Hepatocyte (in vitro differentiated cells): ENCODE results near the gene ZBTB25. TPM values are rescaled to one million over a fixed set of nuclear protein-coding genes. Genes with fewer than 3 reads are reported as not detected.

Source experiments
- DNase-seq: peaks from one replicate; pipeline ENCODE4 v3.0.0-alpha.2; 2016; ENCODE audit warnings: low spot score
- H2AFZ ChIP-seq: fragments of 200-600 bp; sonication (generic); 2 replicates; pipeline ENCODE4 v1.6.0; 2016; ENCODE audit warnings: antibody characterized with exemption, mild to moderate bottlenecking
- H3K27ac ChIP-seq: fragments of 200-600 bp; sonication (generic); 2 replicates; pipeline ENCODE4 v1.5.1; 2016; ENCODE audit warnings: mild to moderate bottlenecking
- H3K27me3 ChIP-seq: fragments of 200-600 bp; sonication (generic); 2 replicates; pipeline ENCODE4 v1.6.1; 2016
- H3K36me3 ChIP-seq: fragments of 200-600 bp; sonication (generic); replicated peaks from 2 replicates; pipeline ENCODE4 v1.5.1; 2016; ENCODE audit warnings: low read depth; ENCODE audit not compliant: insufficient read depth
- H3K4me1 ChIP-seq: fragments of 200-600 bp; sonication (generic); 2 replicates; pipeline ENCODE4 v1.5.1; 2016; ENCODE audit warnings: mild to moderate bottlenecking, moderate library complexity; ENCODE audit not compliant: insufficient read depth
- H3K4me2 ChIP-seq: fragments of 200-600 bp; sonication (generic); 2 replicates; pipeline ENCODE4 v1.6.0; 2016
- H3K4me3 ChIP-seq: fragments of 200-600 bp; sonication (generic); 2 replicates; pipeline ENCODE4 v1.5.1; 2016; ENCODE audit warnings: mild to moderate bottlenecking
- H3K79me2 ChIP-seq: fragments of 200-600 bp; sonication (generic); 2 replicates; pipeline ENCODE4 v1.6.0; 2017; ENCODE audit warnings: mild to moderate bottlenecking
- H3K9me2 ChIP-seq: fragments of 200-600 bp; sonication (generic); replicated peaks from 2 replicates; pipeline ENCODE4 v1.6.0; 2017; ENCODE audit warnings: mild to moderate bottlenecking; ENCODE audit not compliant: insufficient read depth
- H3K9me3 ChIP-seq: fragments of 200-600 bp; sonication (generic); 2 replicates; pipeline ENCODE4 v1.5.1; 2016; ENCODE audit warnings: low read depth, mild to moderate bottlenecking
- H4K20me1 ChIP-seq: fragments of 200-600 bp; sonication (generic); 2 replicates; pipeline ENCODE4 v1.6.0; 2016; ENCODE audit warnings: mild to moderate bottlenecking; ENCODE audit not compliant: insufficient read depth, poor library complexity, severe bottlenecking
- CTCF ChIP-seq: fragments of 200-600 bp; sonication (generic); IDR thresholded peaks from 2 replicates; pipeline ENCODE4 v1.5.1; 2016; ENCODE audit warnings: antibody characterized with exemption, mild to moderate bottlenecking; ENCODE audit not compliant: poor library complexity
- EZH2 ChIP-seq: fragments of 200-600 bp; sonication (generic); IDR thresholded peaks from 2 replicates; pipeline ENCODE4 v1.6.1; 2016; ENCODE audit warnings: antibody characterized with exemption, mild to moderate bottlenecking, borderline replicate concordance
- EZH2phosphoT487 ChIP-seq: fragments of 200-600 bp; sonication (generic); IDR thresholded peaks from one replicate; pipeline ENCODE4 v1.6.1; 2018; ENCODE audit warnings: antibody characterized with exemption, mild to moderate bottlenecking, low read depth, moderate library complexity; ENCODE audit not compliant: unreplicated experiment, severe bottlenecking
- WGBS: methylation state at CpG from one replicate; pipeline ENCODE4 v1.1.6; 2016; ENCODE audit warnings: low lambda C conversion rate; ENCODE audit errors: missing lambda C conversion rate; 5-methylcytosine and 5-hydroxymethylcytosine counted together
- polyA plus RNA-seq: library from polyadenylated mRNA; unstranded; fragments of >200 nt; fragmentation: Nextera tagmentation; extraction: Ambion mirVana; gene quantifications from 2 replicates; pipeline ENCODE4 v1.2.1, GENCODE V29; 2016
- total RNA-seq: library from RNA; depleted of rRNA; stranded (reverse); fragments of >200 nt; gene quantifications from 2 replicates; pipeline ENCODE4 v1.2.3, GENCODE V29; 2014

Gene ZBTB25
- total and polyA plus RNA-seq, 2 experiments from 2014 or later, result 7.0 to 8.4 TPM

- no peak for DNase-seq
- H3K27ac ChIP-seq, result no peak overlapping the region
- no peaks in the 10 kb centered on the region for H3K79me2 ChIP-seq
- H3K4me1 ChIP-seq, result peaks cover 6% of the 10 kb centered on the region
- TF ChIP-seq EZH2, result no peak
- no peak for TF ChIP-seq CTCF
- TF ChIP-seq EZH2phosphoT487, result no peak
- H2AFZ ChIP-seq, result no peak overlapping the region
- WGBS, result 84% methylated on average over 4 of the region's 4 CpGs
- no peaks in the 10 kb centered on the region for H3K9me3 ChIP-seq
- H3K27me3 ChIP-seq, result no peaks in the 10 kb centered on the region
- no peaks in the 10 kb centered on the region for H4K20me1 ChIP-seq
- no peak overlapping the region for H3K4me3 ChIP-seq
- H3K4me2 ChIP-seq, result no peak overlapping the region
- H3K9me2 ChIP-seq, result no peaks in the 10 kb centered on the region
- H3K36me3 ChIP-seq, result no peaks in the 10 kb centered on the region
Measured at GRCh38 chr14:64536488-64537245, 33.0 kb upstream of the ZBTB25 start.

GRCh38 chr14:64531567-64531966, 27.9 kb upstream of the ZBTB25 start:
- no peak for DNase-seq
- no peak overlapping the region for H3K27ac ChIP-seq
- H3K4me3 ChIP-seq, result no peak overlapping the region
- TF ChIP-seq EZH2 (no peak), CTCF (no peak), EZH2phosphoT487 (no peak)
- H3K27me3 ChIP-seq, result no peaks in the 10 kb centered on the region
- no peak overlapping the region for H2AFZ ChIP-seq
- no peaks in the 10 kb centered on the region for H3K36me3 ChIP-seq
- no peaks in the 10 kb centered on the region for H3K79me2 ChIP-seq
- no peaks in the 10 kb centered on the region for H3K9me2 ChIP-seq
- H3K4me2 ChIP-seq, result no peak overlapping the region
- no peaks in the 10 kb centered on the region for H3K9me3 ChIP-seq
- WGBS, result 83% methylated on average over 2 of the region's 2 CpGs
- H3K4me1 ChIP-seq, result no peaks in the 10 kb centered on the region
- no peaks in the 10 kb centered on the region for H4K20me1 ChIP-seq

- no peak for TF ChIP-seq CTCF
- no peak for TF ChIP-seq EZH2
- no peak for TF ChIP-seq EZH2phosphoT487
- H4K20me1 ChIP-seq, result peaks cover 12% of the 10 kb centered on the region
- H3K79me2 ChIP-seq, result peaks cover 40% of the 10 kb centered on the region
Measured at GRCh38 chr14:64525354-64525753, 21.7 kb upstream of the ZBTB25 start.

More at GRCh38 chr14:64525354-64525753, 21.7 kb upstream of the ZBTB25 start:
- no peaks in the 10 kb centered on the region for H3K27me3 ChIP-seq
- no peak for DNase-seq
- no peak overlapping the region for H3K4me2 ChIP-seq
- no peaks in the 10 kb centered on the region for H3K9me2 ChIP-seq
- no peaks in the 10 kb centered on the region for H3K4me1 ChIP-seq
- no peak overlapping the region for H3K27ac ChIP-seq
- no peaks in the 10 kb centered on the region for H3K9me3 ChIP-seq
- no peak overlapping the region for H3K4me3 ChIP-seq
- no peaks in the 10 kb centered on the region for H3K36me3 ChIP-seq
- no peak overlapping the region for H2AFZ ChIP-seq
- 98% methylated on average over 2 of the region's 2 CpGs for WGBS
